Hepatocyte (in vitro differentiated cells): ENCODE results near the gene C2CD2L. TPM values are rescaled to one million over a fixed set of nuclear protein-coding genes. Genes with fewer than 3 reads are reported as not detected.

Experiments used
- DNase-seq: peaks from one replicate; pipeline ENCODE4 v3.0.0-alpha.2; 2016; ENCODE audit warnings: low spot score
- H2AFZ ChIP-seq: fragments of 200-600 bp; sonication (generic); 2 replicates; pipeline ENCODE4 v1.6.0; 2016; ENCODE audit warnings: antibody characterized with exemption, mild to moderate bottlenecking
- H3K27ac ChIP-seq: fragments of 200-600 bp; sonication (generic); 2 replicates; pipeline ENCODE4 v1.5.1; 2016; ENCODE audit warnings: mild to moderate bottlenecking
- H3K27me3 ChIP-seq: fragments of 200-600 bp; sonication (generic); 2 replicates; pipeline ENCODE4 v1.6.1; 2016
- H3K36me3 ChIP-seq: fragments of 200-600 bp; sonication (generic); replicated peaks from 2 replicates; pipeline ENCODE4 v1.5.1; 2016; ENCODE audit warnings: low read depth; ENCODE audit not compliant: insufficient read depth
- H3K4me1 ChIP-seq: fragments of 200-600 bp; sonication (generic); 2 replicates; pipeline ENCODE4 v1.5.1; 2016; ENCODE audit warnings: mild to moderate bottlenecking, moderate library complexity; ENCODE audit not compliant: insufficient read depth
- H3K4me2 ChIP-seq: fragments of 200-600 bp; sonication (generic); 2 replicates; pipeline ENCODE4 v1.6.0; 2016
- H3K4me3 ChIP-seq: fragments of 200-600 bp; sonication (generic); 2 replicates; pipeline ENCODE4 v1.5.1; 2016; ENCODE audit warnings: mild to moderate bottlenecking
- H3K79me2 ChIP-seq: fragments of 200-600 bp; sonication (generic); 2 replicates; pipeline ENCODE4 v1.6.0; 2017; ENCODE audit warnings: mild to moderate bottlenecking
- H3K9me2 ChIP-seq: fragments of 200-600 bp; sonication (generic); replicated peaks from 2 replicates; pipeline ENCODE4 v1.6.0; 2017; ENCODE audit warnings: mild to moderate bottlenecking; ENCODE audit not compliant: insufficient read depth
- H3K9me3 ChIP-seq: fragments of 200-600 bp; sonication (generic); 2 replicates; pipeline ENCODE4 v1.5.1; 2016; ENCODE audit warnings: low read depth, mild to moderate bottlenecking
- H4K20me1 ChIP-seq: fragments of 200-600 bp; sonication (generic); 2 replicates; pipeline ENCODE4 v1.6.0; 2016; ENCODE audit warnings: mild to moderate bottlenecking; ENCODE audit not compliant: insufficient read depth, poor library complexity, severe bottlenecking
- CTCF ChIP-seq: fragments of 200-600 bp; sonication (generic); IDR thresholded peaks from 2 replicates; pipeline ENCODE4 v1.5.1; 2016; ENCODE audit warnings: antibody characterized with exemption, mild to moderate bottlenecking; ENCODE audit not compliant: poor library complexity
- EZH2 ChIP-seq: fragments of 200-600 bp; sonication (generic); IDR thresholded peaks from 2 replicates; pipeline ENCODE4 v1.6.1; 2016; ENCODE audit warnings: antibody characterized with exemption, mild to moderate bottlenecking, borderline replicate concordance
- EZH2phosphoT487 ChIP-seq: fragments of 200-600 bp; sonication (generic); IDR thresholded peaks from one replicate; pipeline ENCODE4 v1.6.1; 2018; ENCODE audit warnings: antibody characterized with exemption, mild to moderate bottlenecking, low read depth, moderate library complexity; ENCODE audit not compliant: unreplicated experiment, severe bottlenecking
- WGBS: methylation state at CpG from one replicate; pipeline ENCODE4 v1.1.6; 2016; ENCODE audit warnings: low lambda C conversion rate; ENCODE audit errors: missing lambda C conversion rate; 5-methylcytosine and 5-hydroxymethylcytosine counted together
- polyA plus RNA-seq: library from polyadenylated mRNA; unstranded; fragments of >200 nt; fragmentation: Nextera tagmentation; extraction: Ambion mirVana; gene quantifications from 2 replicates; pipeline ENCODE4 v1.2.1, GENCODE V29; 2016
- total RNA-seq: library from RNA; depleted of rRNA; stranded (reverse); fragments of >200 nt; gene quantifications from 2 replicates; pipeline ENCODE4 v1.2.3, GENCODE V29; 2014

C2CD2L gene
- total and polyA plus RNA-seq, 2 experiments from 2014 or later, result 7.4 to 9.7 TPM

GRCh38 chr11:119148720-119149017 lies 41.5 kb downstream of the C2CD2L start:
- Histone ChIP-seq H3K36me3 (no peaks in the 10 kb centered on the region), H3K9me3 (no peaks in the 10 kb centered on the region), H2AFZ (peak overlapping the region; percentile 78), H3K4me2 (peak overlapping the region; percentile 98), H3K4me1 (no peaks in the 10 kb centered on the region), H3K4me3 (peak overlapping the region; percentile 64), H3K27ac (no peak overlapping the region), H3K79me2 (no peaks in the 10 kb centered on the region), H4K20me1 (no peaks in the 10 kb centered on the region), H3K27me3 (peaks cover 45% of the 10 kb centered on the region), H3K9me2 (no peaks in the 10 kb centered on the region)
- under 1% methylated on average over 16 of the region's 16 CpGs for WGBS
- DNase-seq, result no peak
- TF ChIP-seq EZH2phosphoT487, result no peak
- TF ChIP-seq EZH2, result peak; percentile 23

GRCh38 chr11:119149018-119149785 lies 42.1 kb downstream of the C2CD2L start, which contains the start of gene ABCG4:
TSS of gene ABCG4 (plus strand) at chr11:119149052. CDS start at chr11:119149966, 914 bp downstream.
- no peaks in the 10 kb centered on the region for H3K9me3 ChIP-seq
- peak; percentile 72 for TF ChIP-seq EZH2
- no peak for TF ChIP-seq EZH2phosphoT487
- no peak within 1 kb of the TSS for H3K27ac ChIP-seq
- peak within 1 kb of the TSS; percentile 64 for H3K4me3 ChIP-seq
- no peaks in the 10 kb centered on the region for H3K4me1 ChIP-seq
- no peaks in the 10 kb centered on the region for H3K9me2 ChIP-seq
- under 1% methylated on average over 33 of the region's 73 CpGs for WGBS
- no peaks in the 10 kb centered on the region for H3K79me2 ChIP-seq
- DNase-seq, result peak; percentile 49
- H3K36me3 ChIP-seq, result no peaks in the 10 kb centered on the region
- peaks cover 44% of the 10 kb centered on the region for H3K27me3 ChIP-seq
- H4K20me1 ChIP-seq, result no peaks in the 10 kb centered on the region
- peak within 1 kb of the TSS; percentile 98 for H3K4me2 ChIP-seq
- H2AFZ ChIP-seq, result peak within 1 kb of the TSS; percentile 78

GRCh38 chr11:119149786-119150275 lies 42.7 kb downstream of the C2CD2L start:
- no peaks in the 10 kb centered on the region for H3K9me2 ChIP-seq
- no peaks in the 10 kb centered on the region for H3K4me1 ChIP-seq
- TF ChIP-seq CTCF (no peak), EZH2 (no peak), EZH2phosphoT487 (no peak)
- peaks cover 44% of the 10 kb centered on the region for H3K27me3 ChIP-seq
- H3K9me3 ChIP-seq, result no peaks in the 10 kb centered on the region
- H3K27ac ChIP-seq, result no peak overlapping the region
- DNase-seq, result no peak
- no peak overlapping the region for H3K4me3 ChIP-seq
- H4K20me1 ChIP-seq, result no peaks in the 10 kb centered on the region
- no peaks in the 10 kb centered on the region for H3K36me3 ChIP-seq
- H3K79me2 ChIP-seq, result no peaks in the 10 kb centered on the region
- H3K4me2 ChIP-seq, result peak overlapping the region; percentile 98
- H2AFZ ChIP-seq, result peak overlapping the region; percentile 71
- 14% methylated on average over 13 of the region's 33 CpGs for WGBS

GRCh38 chr11:119152043-119152442 lies 44.9 kb downstream of the C2CD2L start:
- Histone ChIP-seq H4K20me1 (no peaks in the 10 kb centered on the region), H3K4me3 (no peak overlapping the region), H3K9me3 (no peaks in the 10 kb centered on the region), H3K27ac (no peak overlapping the region), H3K9me2 (no peaks in the 10 kb centered on the region), H3K36me3 (no peaks in the 10 kb centered on the region), H3K79me2 (no peaks in the 10 kb centered on the region), H3K4me2 (no peak overlapping the region), H3K4me1 (no peaks in the 10 kb centered on the region), H3K27me3 (peaks cover 41% of the 10 kb centered on the region), H2AFZ (no peak overlapping the region)
- no peak for TF ChIP-seq EZH2
- DNase-seq, result no peak
- WGBS, result 85% methylated on average over 9 of the region's 9 CpGs

GRCh38 chr11:119152604-119153003 lies 45.5 kb downstream of the C2CD2L start:
- H4K20me1 ChIP-seq, result no peaks in the 10 kb centered on the region
- no peaks in the 10 kb centered on the region for H3K4me1 ChIP-seq
- no peak for DNase-seq
- no peaks in the 10 kb centered on the region for H3K79me2 ChIP-seq
- no peak overlapping the region for H3K4me2 ChIP-seq
- TF ChIP-seq EZH2, result no peak
- no peak for TF ChIP-seq CTCF
- no peak for TF ChIP-seq EZH2phosphoT487
- no peak overlapping the region for H3K4me3 ChIP-seq
- H3K27ac ChIP-seq, result no peak overlapping the region
- H2AFZ ChIP-seq, result no peak overlapping the region
- no peaks in the 10 kb centered on the region for H3K9me3 ChIP-seq
- no peaks in the 10 kb centered on the region for H3K9me2 ChIP-seq
- H3K36me3 ChIP-seq, result no peaks in the 10 kb centered on the region
- H3K27me3 ChIP-seq, result peaks cover 35% of the 10 kb centered on the region
- 88% methylated on average over 4 of the region's 4 CpGs for WGBS
